Inferior parietal cortex (tissue), 1 donor: ENCODE measurements around the gene CHST14.

Experiments
- DNase-seq: peaks from one replicate; pipeline ENCODE4 v3.0.0-alpha.2; 2016; ENCODE audit errors: extremely low spot score

The CHST14 gene

DNA sequence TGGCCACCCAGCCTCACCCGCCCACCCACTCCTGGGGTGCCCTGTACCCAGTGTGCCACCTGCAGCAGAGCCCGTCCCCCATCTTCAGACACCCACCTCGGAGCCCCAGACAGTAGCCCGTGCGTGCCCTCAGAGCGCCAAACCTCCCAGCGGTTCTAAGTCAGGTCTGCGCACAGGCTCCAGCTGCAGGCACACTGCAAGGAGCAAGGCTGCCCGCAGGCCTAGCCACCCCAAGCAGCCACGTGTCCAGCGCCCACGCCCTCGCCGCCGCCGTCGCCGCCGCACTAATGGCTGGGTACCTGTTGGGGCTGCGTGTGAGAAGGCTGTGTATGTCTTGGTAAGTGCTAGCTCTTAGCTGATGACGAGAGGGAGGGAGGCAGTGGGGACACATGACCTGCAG lies 8.8 kb upstream of the CHST14 start:
- no peak for DNase-seq

DNA sequence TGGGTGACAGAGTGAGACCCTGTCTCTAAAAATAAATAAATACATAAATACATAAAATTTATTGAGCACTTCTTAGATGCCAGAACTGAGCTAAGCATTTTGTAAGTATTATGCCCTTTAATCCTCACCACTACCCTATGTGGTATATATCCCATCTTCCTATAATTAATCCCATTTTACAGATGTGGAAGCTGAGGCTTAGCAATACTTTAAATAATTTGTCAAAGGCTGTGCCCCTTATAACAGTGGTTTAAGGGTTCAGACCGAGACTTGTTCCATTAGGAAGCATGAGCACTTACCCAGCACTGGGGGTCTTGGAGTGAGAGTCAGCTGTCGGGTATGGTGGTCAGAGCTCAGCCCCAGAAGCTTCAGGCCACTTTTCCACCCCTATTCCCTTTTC lies 7.5 kb upstream of the CHST14 start:
- no peak for DNase-seq

DNA sequence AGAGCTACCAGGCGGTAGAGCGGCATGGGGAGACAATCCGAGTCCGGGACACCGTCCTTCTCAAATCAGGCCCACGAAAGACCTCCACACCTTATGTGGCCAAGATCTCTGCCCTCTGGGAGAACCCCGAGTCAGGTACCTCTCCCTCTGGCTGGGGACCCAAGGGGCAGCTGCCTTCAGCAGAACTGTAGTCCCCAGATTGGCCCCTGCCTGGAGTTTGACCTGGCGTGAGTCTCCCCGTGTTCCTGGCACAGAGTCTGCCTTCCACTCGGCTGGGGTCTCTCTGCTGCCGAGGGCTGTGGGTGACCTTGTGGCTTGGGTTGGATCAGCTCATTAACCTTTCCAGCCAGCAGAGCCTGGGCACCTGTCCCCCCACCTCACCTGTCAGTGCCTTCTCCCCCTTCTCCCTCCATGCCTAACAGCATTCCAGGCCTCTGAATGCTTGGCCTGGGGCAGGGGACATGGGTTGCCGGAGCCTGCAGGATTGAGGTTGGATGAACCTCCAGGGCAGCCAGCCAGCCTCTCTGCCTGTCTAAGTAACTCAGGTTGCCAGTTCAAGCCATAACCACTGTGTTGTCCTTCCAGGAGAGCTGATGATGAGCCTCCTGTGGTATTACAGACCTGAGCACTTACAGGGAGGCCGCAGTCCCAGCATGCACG lies 6.8 kb upstream of the CHST14 start:
- DNase-seq, result no peak

DNA sequence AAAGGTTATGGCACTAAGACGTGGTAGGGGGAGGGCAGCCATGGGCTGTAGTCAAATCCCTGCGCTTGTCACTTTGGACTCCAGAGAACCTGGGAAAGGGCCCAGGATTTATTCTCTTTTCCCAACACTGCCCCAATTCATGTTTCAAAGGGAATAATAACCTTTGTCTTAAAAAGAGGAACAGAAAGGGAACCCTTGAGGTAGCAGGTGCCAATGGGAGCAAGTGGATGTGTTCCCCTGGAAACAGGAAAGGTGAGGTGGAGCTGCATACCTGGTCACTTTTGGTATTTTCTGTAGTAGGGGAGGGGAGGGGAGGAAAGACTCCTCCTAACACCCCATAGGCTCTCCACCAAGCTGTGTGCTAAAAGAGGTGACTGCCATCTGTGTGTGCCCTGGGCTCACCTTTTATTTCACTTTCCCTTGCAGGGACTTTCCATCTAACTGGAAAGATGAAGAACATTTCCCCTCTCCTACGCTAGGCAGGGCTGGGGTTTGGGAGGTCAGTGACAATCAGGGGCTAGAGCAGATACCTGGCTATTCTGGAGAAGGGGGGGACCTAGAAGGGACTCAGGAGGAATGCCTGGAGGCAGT lies 6.1 kb upstream of the CHST14 start:
- DNase-seq, result no peak

DNA sequence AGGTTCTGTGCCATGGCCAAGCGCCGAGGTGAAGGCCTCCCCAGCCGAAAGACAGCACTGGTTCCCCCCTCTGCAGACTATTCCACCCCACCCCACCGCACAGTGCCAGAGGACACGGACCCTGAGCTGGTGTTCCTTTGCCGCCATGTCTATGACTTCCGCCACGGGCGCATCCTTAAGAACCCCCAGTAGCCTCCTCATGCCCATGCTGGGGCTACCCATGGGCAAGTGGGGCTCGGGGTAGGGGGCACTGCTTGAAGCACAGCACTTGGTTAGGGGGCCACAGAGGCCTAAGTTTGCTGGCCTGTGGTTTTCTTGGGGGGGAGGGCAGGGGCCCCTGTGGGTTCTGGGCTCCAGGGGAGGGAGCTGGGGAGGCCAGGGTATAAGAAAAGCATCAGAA lies 4.8 kb upstream of the CHST14 start:
- no peak for DNase-seq

DNA sequence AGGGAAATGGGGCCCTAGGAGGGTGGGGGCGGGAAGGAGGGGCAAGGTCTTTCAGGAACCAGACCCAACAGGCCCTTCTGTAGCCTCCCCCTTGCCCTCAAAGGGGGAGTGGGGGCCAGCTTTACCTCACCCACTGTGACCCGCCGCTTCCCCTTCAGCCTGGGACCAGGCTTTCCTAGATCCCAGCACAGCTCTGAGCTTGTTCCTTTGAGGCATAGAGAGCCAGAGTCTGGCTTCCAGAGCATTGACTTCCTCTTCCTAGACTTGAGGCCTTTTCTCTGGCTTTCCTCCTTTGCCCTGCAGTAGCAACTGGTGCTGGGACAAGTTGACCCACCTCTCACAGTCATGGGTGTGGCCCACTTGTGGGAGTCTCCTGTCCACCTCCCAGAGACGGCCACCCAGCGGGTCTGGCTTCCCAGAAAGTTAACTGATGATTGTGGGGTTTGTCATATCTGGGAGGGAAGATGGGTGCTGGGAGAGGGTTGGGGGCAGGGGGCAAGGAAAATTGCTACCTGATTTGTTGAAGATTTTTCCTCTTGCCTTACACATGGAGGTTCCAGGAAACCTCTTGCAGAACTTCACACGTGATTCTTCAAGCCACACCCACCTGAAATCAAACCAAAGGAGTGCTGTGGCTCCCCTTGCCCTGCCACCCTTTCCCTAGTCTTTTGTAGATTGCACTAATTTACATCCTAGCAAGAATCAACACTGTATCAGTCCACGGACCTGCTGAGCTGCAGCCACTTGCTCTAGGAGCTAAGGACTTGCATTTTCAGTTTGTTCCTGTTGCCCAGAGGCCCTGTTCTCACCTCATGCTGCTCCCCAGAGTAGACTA lies 4.1 kb upstream of the CHST14 start:
- DNase-seq, result no peak

DNA sequence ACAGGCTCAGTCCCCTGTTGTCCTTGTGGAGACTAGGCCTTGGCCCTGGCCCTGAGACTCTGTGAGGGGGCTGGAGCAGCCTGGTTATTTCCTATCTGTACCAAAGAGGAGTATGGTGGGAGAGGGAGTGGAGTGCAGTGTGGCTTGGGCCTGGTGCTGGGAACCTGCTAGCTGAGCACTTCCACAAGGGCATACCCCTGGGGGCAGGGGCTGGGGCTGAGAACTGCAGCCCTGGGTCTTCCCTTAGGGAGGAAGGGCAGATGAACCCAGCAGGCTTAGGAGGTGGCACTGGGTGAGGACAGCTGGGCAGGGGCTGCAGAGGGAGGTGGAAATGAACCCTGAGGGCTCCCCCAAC lies 3.5 kb upstream of the CHST14 start:
- no peak for DNase-seq

DNA sequence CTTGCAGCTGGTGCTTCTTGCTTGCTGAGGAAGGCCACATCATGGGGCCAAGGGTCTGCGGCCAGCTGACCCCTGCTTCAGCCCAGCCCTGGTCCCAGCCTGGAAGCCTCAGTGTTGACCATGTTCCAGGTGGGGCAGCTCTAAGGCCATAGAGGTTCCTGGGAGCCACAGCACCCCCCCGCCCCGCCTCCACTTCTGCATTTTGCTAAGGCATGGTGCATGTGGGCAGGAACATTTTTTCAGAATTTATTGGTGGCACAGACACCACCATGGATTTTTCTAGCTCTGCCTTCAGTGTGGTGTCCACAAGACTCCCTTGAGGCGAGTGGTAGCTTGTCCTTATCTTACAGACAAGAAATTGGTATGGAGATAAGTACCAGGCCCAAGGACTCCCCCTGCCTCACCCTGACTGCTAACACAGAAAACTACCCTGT lies 1.9 kb upstream of the CHST14 start:
- DNase-seq, result no peak

DNA sequence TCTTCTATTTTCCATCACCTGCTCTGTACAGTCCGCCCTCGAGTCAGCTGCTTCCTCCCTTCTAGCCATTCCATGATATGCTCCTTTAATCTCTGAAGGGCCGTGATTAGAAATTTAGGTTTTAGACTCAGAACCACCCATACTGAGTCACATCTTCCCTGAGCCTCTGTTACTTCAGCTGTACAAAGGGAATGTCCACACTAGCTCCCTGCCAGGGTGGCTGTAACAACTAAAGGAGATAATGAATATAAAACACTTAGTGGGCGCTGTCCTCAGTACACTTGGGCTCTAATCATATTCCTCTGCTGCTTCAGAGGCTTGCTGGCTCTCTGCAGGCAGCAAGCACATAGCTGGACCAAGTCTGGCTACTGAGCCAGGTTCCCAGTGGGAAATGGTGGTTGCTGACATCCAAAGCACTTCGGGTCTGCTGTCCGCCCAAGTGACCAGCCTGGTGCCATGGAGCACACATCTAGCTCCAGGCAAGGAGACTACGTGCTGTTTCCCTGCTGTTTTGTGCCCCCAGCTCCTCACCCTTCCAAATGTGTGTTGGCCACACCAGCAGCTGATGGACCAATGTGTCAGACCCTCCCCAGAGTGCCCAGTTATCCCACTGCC lies 901 bp upstream of the CHST14 start:
- no peak for DNase-seq

DNA sequence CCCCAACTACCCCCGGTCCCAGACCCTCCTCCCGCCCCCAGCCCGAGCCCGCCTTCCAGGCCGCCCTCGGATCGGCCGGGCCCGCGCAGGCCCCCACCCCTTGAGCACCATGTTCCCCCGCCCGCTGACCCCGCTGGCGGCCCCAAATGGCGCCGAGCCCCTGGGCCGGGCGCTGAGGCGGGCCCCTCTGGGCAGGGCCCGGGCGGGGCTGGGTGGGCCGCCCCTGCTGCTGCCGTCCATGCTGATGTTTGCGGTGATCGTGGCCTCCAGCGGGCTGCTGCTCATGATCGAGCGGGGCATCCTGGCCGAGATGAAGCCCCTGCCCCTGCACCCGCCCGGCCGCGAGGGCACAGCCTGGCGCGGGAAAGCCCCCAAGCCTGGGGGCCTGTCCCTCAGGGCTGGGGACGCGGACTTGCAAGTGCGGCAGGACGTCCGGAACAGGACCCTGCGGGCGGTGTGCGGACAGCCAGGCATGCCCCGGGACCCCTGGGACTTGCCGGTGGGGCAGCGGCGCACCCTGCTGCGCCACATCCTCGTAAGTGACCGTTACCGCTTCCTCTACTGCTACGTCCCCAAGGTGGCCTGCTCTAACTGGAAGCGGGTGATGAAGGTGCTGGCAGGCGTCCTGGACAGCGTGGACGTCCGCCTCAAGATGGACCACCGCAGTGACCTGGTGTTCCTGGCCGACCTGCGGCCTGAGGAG lies 472 bp downstream of the CHST14 start:
- DNase-seq, result no peak

DNA sequence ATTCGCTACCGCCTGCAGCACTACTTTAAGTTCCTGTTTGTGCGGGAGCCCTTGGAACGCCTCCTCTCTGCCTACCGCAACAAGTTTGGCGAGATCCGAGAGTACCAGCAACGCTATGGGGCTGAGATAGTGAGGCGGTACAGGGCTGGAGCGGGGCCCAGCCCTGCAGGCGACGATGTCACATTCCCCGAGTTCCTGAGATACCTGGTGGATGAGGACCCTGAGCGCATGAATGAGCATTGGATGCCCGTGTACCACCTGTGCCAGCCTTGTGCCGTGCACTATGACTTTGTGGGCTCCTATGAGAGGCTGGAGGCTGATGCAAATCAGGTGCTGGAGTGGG lies 995 bp downstream of the CHST14 start:
- no peak for DNase-seq

DNA sequence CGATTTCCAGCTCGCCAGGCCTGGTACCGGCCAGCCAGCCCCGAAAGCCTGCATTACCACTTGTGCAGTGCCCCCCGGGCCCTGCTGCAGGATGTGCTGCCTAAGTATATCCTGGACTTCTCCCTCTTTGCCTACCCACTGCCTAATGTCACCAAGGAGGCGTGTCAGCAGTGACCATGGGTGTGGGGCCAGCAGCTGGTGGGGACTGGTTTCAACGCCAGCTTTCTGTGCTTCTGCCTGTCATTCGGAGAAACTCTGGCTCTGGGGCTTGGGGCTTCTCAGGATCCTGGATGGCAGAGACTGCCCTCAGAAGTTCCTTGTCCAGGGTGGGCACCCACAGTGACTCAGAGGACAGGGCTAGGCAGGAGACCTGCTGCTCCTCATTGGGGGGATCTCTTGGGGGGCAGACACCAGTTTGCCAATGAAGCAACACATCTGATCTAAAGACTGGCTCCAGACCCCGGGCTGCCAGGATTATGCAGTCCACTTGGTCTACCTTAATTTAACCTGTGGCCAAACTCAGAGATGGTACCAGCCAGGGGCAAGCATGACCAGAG lies 1.5 kb downstream of the CHST14 start:
- no peak for DNase-seq

DNA sequence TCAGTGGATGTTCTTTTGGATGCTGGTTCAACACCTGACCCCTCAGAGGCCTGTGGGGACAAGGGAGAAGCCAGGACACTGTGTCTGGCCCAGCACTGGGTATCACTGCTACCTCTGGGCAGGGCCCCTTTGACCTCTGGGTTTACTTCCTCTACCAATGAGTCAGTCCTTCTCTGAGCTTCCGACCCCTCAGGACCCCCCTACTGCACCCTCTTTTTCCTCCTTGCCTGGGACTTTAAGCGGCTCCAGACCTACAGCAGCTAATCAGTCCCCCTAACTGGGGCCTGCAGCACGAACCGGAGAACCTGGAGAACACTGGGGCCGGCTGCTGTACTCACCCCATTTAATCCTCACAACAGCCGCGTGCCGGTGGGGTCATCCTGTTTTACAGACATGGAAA lies 3.8 kb downstream of the CHST14 start:
- DNase-seq, result no peak

DNA sequence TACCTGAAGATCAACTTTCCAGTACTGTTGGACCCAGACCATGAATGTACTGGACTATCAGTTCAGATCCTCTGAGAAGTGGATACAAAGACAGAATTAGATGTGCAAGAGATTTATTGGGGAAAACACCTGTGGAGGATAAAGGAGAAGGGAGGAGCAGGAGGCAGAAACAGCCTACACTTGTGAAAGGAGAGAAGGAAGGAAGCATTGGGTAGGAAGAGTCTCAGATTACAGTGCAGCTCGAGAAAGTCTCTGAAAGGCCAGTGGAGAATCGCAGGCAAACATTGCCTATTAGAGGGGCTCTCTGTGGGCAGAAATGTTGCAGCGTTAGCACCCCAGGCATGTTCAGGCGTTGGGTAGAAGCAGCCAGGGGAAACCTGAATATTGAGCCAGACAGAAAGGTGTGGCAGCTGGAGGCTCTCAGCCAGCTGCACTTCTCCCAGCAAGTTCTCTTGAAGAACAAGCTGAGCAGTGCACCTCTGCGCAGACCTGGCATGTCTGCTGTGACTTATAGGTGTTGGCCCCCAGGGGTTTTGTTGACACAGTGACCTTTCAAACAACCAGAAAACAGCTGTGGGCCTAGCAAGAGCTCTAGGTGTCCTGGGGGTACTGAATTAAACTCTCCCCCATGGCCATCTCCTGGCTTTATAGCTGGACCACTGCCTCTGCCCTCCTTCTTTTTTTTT lies 7.0 kb downstream of the CHST14 start:
- no peak for DNase-seq

DNA sequence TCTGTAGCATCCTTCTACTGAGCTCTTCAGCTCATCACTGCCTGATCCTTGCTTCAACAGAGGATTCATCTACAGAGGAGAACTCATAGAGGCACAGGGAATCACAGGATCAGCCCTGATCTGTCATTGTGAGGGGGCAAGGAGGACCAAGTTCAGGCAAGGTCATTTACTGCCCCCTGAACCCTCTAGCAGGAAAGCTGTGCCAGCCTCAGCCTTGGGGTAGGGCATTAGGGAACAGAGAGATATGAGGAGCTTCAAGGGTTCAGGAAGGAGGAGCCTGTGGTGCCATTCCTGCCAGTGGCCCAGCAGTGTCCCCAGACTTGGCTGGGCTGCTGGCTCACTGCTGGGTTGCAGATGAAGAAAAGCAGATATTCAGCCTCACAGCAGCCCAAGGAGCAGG lies 8.2 kb downstream of the CHST14 start:
- DNase-seq, result no peak

DNA sequence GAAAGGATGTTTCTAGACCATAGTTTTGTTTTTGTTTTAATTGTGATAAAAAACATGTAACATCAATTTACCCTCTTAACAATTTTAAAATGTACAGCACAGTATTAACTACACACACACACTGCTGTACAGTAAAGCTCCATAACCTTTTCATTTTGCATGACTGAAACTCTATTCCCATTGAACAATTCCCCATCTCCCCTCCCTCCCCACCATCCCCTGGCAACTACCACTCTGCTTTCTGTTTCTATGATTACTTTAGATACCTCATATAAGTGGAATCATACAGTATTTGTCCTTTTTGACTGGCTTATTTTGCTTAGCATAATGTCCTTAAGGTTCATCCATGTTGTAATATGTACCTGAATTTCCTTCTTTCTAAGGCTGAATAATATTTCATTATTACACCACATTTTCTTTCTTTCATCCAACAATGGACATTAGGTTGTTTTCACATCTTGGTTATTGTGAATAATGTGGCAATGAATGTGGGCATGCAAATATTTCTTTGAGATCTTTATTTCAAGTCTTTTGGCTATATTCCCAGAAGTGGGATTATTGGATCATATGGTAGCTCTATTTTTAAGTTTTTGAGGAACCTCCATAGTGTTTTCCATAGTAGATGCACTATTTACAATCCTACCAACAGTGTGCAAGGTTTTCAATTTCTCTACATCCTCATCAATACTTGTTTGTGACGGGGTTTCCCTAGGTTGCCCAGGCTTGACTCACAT lies 10.7 kb downstream of the CHST14 start:
- DNase-seq, result no peak

DNA sequence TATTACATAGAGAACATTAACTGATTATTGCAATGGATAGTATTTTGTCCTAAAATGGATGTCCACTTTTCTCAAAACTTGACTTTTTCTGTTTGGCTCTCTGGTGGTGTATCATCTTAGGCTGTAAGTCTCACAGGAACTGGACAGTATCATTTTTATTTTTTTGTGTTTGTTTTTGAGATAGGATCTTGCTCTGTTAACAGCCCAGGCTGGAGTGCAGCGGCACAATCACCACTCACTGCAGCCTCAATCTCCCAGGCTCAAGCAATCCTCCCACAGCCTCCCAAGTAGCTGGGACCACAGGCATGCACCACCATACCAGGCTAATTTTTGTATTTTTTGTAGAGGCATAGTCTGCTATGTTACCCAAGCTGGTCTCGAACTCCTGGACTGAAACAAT lies 13.1 kb downstream of the CHST14 start:
- DNase-seq, result no peak

DNA sequence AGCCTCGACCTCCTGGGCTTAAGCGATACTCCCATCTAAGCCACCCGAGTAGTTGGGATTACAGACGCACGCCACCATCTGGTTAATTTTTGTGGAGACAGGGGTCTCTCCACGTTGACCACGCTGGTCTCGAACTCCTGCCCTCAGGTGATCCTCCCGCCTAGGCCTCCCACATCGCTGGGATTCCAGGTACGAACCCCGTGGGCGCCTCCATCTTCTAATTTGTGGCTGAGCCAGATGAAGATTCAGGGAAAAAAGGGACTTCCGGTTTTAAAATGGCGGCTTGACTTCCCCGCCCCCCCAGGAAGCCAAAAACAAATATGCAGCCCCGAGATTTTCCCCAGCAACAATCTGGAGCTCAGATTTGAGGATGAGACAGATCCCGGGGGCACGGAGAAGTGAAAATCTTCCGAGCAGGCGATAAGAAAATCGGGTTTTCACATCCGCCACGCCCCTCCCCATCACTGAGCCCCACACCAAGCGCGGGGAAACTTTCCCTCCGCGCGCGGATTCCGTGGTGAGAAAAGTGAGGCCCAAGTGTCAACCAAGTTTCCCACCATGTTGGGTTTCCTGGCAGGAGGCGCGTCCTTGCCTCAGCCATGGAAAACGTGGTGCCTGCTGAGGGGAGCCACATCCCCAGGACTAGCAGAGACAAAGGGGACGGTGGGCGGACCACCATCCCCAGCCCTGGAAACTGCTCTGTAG lies 15.4 kb downstream of the CHST14 start:
- no peak for DNase-seq

DNA sequence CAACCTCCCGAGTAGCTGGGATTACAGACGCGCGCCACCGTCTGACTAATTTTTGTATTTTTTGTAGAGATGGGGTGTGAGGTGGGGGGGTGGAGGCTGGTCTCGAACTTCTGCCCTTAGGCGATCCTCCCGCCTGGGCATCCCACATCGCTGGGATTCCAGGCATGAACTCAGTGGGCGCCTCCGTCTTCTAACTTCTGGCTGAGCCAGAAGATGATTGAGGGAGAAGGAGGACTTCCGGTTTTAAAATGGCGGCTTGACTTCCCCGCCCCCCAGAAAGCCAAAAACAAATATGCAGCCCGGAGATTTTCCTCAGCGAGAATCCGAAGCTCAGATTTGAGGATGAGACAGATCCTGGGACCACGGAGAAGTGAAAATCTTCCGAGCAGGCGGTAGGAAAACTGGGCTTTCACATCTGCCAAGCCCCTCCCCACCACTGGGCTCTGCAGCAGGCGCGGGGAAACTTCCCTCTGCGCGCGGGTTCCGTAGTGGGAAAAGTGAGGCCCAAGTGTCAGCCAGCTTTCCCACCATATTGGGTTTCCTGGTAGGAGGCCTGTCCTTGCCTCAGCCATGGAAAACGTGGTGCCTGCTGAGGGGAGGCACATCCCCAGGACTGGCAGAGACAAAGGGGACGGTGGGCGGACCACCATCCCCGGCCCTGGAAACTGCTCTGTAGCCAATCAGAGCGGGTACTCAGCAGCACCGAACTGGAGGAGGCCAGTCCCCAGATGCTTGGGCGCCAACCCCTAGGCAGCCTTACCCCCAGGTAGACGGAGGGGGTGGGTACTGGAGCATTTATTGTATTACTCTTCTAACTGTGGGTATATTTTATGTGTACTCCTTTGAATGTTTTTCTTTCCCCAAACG lies 17.3 kb downstream of the CHST14 start:
- no peak for DNase-seq
